ENCODE measurements around the gene TMTC1.

Gene TMTC1

DNA sequence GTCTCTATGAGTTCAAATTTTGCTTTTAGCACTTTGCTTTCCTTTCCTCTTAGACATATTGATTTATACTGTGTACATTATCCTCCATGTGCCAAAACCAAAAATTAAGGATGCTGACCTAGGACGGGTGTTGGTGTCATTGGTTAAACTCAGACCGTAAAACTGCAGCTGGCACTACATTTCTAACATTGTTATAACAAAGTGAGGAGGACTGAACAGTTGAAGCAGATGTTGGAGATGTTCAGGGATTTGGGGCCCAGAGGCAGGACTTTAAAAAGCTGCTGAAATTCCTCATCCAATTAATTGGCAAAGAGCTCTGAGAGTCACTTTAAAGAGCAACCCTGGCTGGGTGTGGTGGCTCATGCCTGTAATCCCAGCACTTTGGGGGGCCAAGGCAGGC is 72.4 kb downstream of the TMTC1 start:
- no peak for DNase-seq (ENCODE audit: low read depth)

DNA sequence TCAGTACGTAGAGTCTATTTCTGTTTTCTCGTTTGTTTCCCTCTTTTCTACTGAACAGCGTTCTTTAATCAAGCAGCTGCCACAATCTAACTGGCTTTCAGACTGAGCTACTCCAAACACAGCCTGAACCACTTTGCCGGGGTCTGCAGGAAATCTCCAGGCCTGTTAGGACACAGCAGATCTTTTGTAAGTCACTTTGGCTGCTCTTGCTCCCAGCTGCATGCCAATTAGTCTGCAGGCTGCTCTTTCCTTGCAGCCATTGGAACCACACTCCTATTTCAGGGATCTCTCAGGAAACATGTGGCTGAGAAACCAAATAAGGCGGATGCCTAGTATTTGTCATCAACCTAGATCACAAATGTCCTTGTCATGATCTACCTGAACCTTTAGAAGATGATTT is 73.6 kb downstream of the TMTC1 start:
- DNase-seq (ENCODE audit: low read depth): no peak

DNA sequence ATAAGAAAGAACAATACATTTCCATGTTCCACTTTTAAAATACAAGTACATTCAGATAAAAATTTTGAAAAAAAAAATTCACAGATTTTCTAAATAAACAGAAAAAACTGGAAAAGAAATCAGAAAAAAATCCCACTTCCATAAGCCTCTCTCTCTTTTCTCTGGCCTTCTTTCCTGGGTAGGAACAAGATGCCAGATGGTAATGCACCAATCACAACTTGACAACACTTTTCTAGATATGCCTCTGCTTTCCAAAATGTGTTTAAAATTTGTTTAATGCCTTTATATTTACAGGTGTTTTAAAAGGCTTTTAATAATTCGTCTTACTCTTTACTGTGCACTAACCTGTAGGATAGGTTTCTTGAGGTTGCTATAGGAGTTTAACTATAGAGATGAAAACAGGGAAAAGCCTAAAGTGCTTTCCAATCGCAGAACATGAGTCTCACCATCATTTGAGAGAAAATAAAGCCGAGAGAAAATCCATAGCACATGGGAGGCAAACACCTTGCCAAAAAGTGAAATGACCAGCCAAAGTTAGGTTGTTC is 74.2 kb downstream of the TMTC1 start:
- no peak for DNase-seq (ENCODE audit: low read depth)

DNA sequence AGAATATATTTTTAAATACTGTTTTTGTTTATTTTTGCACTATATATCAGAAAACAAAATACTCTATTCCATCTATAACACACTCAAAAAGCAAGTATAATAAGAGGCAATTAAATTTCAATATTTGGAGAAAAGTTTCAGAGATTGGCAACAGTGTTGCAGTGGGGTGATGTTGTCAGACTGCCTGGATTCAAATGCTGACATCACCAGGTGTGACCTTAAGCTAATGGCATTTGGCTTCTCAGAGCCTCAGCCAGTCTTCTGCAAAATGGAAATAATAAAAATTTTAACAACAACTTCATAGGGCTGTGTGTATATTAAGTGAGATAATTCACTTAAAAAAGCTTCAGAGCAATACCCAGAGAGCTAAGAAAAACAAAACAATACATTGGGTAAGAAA is 74.7 kb downstream of the TMTC1 start:
- no peak for DNase-seq (ENCODE audit: low read depth)

DNA sequence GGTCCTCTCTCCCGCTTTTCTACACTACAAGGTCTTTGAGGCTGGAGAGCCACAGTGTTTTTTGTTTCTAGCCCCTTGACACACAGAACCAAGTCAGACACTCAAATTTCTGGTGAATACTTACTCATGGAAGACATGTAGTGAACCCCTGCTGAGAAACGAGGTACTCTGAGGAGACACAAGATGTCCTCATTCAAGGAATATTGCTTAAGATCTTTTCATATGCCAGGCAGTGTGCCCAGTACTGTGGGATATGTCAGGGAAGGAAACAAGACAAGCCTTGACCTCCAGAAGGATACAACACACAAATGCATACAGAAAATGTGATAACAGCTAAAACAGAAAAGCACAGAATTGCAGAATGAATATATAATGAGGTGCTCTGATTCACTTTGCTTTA is 75.9 kb downstream of the TMTC1 start:
- DNase-seq (ENCODE audit: low read depth): no peak

DNA sequence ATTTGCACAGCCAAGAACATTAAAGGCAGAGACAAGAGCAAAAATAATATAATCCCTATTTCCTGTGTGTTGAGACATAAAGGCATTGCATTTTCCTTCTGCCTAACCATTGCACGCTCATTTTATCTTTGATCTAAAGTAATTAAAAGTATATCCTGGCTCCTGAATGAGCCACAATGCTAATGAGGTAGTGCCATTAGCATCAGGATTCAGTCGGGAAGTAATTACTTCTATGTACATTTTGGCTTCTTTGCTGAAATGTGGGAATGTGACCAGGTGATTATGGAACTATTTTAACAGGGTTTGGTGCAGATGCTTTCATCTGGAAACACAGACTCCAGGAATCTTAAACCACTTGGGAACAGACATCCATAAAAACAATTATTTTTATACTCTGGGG is 77.4 kb downstream of the TMTC1 start:
- no peak for DNase-seq (ENCODE audit: low read depth)

DNA sequence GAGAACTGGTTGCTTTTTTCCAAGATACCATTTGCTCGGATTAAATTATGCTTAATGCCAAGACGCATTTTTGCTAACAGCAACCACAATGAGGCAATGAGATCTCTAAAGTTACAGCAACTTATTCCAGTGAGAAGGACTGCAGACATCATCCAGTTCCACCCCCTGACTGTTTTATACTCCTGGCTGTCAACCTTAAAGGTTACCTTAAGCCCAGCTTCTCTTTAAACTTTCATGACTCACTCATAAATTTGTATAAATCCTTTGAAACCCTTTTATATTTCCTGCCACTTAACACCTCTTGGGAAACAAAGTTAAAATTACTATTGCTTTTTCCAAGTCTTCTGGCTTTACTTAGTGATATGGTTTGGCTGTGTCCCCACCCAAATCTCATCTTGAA is 80.2 kb downstream of the TMTC1 start:
- no peak for DNase-seq (ENCODE audit: low read depth)

DNA sequence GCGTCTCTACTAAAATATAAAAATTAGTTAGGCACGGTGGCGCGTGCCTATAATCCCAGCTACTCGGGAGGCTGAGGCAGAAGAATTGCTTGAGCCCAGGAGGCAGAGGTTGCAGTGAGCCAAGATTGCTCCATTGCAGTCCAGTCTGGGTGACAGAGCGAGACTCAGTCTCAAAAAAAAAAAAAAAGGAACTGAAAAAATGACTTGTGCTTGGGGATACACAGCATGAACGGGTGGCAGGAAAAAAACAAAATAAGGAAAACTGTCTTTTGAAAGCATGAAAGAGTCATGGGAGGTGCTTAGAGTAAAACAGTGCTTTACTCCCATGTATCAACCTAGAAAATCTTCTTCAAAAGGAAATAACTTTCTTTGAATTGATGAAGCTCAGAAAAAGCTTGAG is 80.8 kb downstream of the TMTC1 start:
- DNase-seq (ENCODE audit: low read depth): no peak

DNA sequence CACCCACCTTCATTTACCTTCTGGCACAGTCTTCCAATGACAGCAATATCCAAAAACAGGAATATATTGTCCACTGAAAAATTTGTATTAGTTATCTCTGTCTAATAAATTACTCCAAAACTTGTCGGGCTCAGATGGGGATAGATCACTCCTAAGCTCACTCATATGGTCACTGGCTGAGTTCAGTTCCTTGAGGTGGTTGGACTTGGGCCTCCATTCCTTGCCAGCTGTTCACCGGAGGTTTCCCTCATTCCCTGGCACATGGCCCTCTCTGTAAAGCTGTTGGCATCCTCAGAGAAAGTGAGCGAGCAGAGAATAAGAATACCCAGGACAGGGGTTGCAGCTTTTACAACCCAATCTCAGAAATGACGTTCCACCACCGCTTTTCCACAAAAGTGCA is 81.5 kb downstream of the TMTC1 start:
- DNase-seq (ENCODE audit: low read depth): no peak

DNA sequence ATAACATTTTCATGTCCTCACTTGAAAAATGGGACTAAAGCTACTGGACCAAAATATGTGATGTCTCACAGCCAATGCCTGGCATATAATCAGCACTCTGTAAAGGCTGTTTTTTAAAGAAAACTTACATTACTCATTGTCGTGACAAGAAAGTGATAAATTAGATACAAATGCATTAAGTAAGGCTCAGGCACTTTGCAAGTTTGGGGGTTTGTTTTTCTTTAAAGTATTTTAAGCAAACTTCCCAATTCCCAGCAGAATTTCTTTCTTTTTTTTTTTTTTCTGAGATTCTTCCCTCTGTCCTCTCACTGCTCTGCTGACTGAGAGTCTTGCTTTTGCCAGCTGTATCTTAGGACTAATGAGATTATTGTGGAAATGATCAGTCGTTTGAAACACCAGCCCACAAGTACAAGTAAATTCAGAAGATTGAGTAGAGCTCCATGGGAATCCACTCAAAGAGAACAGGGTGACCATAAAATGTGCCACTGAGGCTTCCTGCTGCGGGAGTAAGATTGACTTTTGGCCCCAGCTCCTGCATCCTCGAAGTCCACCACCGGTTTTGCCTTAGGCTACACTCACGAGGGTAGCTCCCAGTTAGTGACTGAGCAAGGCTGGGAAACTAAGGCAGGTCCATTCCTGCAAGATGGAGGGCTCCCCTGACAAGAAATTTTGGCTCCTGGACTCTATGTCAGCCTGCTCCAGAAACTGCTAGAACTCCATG is 82.8 kb downstream of the TMTC1 start:
- no peak for DNase-seq (ENCODE audit: low read depth)

DNA sequence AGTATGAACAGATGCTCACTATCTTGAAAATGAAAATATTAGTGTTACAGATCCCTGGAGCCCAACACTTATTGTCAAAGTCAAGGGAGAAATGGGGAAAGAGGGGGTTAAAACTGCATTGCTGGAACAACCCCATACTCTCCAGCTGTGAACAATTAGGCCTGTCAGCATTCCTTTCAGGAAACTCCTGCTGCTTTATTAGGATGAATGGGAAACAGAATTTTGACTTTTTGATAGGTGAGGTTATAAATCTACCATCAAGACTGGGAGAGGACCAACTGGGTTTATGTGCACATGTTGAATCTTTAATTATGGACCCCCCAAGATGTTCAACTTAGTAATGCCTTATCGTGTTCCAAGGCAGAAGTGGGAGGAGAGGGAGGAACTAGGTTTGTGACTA is 85.0 kb downstream of the TMTC1 start:
- DNase-seq (ENCODE audit: low read depth): no peak

DNA sequence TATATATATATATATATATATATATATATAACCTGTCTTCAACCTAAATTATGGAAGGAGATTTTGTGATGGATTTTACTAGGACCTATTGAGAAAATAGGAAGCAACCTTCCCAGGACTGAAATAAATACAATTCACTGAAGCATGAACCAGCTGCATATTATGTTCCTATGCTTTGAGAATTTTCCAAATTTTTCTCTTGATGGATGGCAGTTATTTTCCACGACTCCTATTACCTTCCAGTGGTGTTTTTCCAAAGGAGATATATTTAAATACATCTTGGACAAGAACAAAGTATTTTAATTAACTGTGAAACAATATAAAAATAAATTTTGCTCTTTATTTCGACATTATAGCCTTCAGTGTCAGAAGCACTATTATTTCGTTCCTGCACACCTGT is 87.9 kb downstream of the TMTC1 start:
- DNase-seq (ENCODE audit: low read depth): no peak

DNA sequence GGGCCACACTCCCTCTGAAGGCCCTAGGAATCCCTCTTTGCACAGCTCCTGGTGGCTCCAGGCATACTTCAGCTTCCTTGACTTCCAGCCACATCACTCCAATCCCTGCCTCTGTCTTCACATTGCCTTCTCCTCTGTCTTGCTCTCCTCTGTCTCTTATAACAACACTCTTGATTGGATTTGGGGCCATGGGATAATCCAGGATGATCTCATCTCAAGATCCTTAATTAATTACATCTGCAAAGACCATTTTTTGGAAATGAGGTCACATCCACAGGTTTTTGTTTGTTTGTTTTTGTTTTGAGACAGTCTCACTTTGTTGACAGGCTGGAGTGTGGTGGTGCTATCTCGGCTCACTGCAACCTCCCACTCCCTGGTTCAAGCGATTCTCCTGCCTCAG is 88.7 kb downstream of the TMTC1 start:
- no peak for DNase-seq (ENCODE audit: low read depth)

DNA sequence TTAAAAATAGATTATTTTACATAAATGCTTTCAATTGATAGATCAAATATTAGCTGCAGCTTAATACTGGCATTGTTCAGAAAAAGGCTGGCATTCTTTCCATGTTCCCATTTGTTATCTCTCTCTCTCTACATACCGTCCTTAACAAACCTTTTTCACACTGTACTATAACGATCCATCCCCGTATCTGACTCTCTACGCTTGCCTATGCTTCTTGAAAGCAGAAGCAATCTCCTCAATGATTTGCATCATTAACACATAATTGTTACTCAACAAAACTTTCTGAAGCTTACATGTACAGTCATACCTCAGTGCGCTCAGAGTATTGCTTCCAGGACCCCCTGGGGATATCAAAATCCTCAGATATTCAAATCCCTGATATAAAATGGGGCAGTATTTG is 89.7 kb downstream of the TMTC1 start:
- DNase-seq (ENCODE audit: low read depth): no peak

DNA sequence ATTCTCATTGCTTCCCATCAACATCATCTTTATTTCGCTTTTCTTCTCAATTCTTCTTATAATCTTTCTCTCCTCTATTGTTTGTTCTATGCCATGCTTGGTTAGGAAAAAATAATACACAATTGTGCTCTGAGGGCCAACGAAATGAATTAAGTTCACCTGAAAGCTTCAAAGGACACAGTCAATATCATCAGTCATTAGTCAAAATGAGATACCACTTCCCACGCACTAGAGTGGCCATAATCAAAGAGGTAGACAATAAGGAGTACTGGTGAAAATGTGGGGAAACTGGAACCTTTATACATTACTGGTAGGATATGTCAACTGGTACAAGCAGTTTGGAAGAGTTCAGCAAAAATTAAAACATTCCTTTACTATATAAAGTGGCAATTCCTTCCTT is 91.5 kb downstream of the TMTC1 start:
- no peak for DNase-seq (ENCODE audit: low read depth)

DNA sequence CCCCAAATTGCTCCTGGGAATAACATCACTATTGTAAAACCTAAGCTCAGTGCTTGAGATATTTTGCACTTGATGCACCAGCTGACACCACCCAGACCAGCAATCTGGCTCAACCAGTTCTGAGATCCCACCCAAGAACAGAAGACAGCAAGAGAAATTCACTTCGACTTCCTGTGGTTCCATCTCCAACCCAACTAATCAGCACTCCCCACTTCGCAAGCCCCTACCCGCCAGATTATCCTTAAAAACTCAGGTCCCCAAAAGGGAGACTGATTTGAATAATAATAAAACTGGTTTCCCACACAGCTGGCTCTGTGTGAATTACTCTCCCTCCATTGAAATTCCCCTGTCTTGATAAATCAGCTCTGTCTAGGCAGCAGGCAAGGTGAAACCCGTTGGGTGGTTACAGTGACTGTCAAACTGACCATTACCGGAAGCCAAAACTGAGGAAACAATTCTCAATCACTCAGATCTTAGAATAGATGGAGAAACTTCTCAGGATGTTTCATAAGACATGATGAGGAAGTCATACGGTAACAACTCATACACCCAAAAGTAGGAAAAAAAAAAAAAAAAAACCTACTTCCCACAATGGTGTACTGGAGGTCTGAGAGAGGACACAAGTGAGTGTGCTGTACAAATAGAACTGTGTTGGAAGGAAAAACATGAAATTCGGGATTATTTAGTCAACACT is 92.4 kb downstream of the TMTC1 start:
- no peak for DNase-seq (ENCODE audit: low read depth)

DNA sequence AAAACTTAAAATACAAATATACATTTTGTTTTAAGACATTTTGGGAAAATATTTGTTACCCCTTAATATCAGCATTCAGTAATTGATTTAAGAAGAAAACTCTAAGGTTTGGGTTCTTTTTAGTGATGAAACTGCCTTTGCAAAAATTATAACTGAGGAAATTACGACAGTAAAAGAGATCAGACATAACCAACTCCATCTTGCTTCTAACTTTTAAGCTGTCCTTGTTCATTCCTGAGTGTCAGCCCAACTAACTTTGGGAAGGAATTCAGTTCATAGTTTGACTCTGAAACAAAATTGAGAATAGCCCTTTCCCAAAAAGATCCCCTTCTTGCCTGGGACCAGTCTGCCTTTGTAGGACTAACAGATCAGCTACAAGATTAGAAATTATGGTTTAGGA is 93.0 kb downstream of the TMTC1 start:
- DNase-seq (ENCODE audit: low read depth): no peak

DNA sequence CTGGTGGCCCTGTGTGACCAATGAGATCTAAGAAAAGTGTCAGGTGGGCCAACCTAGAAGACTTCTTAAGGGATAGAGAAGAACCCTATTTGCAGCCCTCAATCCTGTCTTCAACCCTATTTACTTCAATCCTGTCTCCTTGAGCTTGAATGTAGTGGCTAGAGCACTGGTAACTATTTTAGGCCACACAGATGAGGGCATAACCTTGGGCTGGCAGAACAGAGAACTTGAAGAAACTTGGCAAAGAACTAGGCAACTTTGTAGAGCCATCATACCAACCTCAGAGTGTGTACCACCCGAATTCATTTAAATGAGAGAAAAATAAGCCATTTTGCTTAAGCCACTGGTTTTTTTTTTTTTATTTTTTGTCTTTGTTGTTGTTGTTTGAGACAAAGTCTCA is 94.8 kb downstream of the TMTC1 start:
- DNase-seq (ENCODE audit: low read depth): no peak

DNA sequence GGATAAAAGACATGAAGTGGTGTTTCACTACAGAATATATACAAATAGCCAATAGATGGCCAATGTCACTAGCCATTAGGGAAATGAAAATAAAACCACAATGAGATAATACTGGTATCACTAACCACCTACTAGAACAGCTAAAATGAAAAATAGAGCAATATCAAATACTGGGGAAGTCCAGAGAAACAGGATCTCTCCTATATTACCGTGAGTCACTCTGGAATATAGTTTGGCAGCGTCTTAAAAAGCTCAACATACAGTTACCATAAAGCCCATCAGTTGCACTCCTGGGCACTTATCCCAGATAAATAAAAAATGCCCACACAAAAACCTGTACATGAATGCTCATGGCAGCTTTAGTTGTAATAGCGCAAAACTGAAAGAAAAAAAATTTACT is 101.7 kb downstream of the TMTC1 start:
- no peak for DNase-seq (ENCODE audit: low read depth)

DNA sequence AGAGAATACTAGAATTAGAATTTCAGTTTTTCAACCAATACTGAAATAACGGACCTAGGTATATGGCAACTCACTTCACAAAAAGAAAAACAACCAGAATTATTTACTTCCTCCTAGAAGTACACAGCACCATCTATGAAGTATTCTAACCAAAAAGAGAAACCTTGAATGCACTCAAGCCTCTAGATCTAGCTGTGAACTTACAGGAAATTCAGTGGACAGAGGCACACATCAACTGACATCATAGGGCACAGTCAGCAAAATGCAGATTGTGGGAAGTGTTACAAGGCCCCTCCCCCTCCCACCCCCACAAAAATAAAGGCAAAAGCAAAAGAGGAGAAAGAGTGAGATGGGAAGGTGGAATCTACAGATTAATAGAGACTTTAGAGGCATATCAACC is 102.4 kb downstream of the TMTC1 start:
- DNase-seq (ENCODE audit: low read depth): no peak

DNA sequence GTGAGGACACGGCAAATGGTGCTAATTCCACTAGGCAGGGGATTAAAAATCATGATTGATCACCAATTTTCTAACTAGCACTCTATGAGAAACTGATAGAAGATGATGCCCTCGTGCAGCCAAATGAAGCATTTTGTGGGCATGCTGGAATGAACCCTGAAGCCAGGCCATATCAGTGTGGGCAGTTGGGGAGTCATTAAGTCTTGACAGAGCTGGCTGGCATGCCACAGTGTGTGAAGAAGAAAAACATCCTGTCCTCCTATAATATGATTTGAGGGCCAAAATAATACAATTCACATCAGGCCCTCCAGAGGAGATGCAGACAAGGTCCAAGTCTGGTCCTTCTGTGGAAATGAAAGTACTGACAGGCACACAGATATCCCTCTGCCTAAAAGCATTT is 107.1 kb downstream of the TMTC1 start:
- no peak for DNase-seq (ENCODE audit: low read depth)

DNA sequence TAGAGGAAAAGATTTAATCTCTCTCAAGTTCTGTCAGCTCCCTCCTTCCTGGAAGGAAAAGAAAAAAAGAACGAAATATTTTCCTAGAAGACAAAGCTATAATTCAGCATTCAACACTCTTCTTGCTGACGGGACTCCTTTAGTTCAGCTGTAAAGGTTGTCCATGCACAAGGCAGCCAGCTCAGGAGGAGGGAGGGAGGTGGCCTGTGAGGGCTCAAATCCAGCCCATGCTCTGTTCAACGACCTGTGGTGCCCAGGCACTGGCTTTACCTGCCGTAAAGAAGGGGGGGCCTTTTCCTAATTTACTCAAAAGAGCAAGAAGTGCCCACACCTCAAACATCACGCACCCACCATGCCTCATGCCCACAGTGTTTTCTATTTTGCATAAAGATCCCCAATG is 109.3 kb downstream of the TMTC1 start:
- no peak for DNase-seq (ENCODE audit: low read depth)

DNA sequence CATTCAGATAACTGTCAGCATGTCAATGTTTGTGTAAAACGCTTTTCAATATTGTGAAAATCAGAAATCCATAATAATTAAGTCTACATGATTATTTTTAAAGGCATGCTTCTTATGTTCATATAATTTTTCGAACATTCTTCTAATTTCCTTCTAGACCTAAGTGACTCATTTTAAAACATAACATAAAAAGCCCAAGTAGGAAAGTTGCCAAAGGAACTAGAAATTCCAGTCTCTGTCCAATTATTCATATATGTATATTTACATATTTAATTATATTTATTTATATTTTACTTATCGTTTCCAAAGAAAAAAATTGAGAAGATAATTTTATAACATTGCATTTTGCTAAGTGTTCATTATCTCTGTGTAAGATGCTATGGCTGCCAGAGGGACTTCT is 110.4 kb downstream of the TMTC1 start:
- DNase-seq (ENCODE audit: low read depth): no peak

DNA sequence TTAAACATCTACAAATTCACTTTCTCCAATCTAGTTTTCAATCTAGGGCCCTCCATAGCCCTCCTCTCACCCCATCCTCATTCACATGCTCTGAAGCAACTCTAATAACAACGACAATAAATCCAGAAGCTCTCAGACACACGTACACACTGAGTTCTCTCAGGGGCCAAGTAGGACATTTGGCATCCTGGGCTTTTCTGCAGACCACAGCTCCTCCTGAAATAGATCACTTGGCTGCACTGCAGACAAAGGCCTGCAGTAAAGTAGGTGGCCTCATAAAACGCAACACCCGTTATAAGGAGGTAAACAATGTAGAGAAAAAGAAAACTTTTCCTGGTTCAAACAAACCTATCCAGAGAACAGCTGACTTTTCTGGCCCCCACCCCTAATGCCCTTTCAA is 111.2 kb downstream of the TMTC1 start:
- DNase-seq (ENCODE audit: low read depth): no peak
